Mesenchymal stem cell (in vitro differentiated cells and primary cell): ENCODE data around the gene CDH4.

Source experiments
- DNase-seq: peaks from one replicate; pipeline ENCODE4 v3.0.0-alpha.2; 2013
- H2AFZ ChIP-seq: one replicate; pipeline ENCODE4 v1.6.1; 2013; ENCODE audit warnings: low read depth, mild to moderate bottlenecking, control low read depth, inconsistent platforms, low read length, moderate library complexity
- H2AK5ac ChIP-seq: 2 replicates; pipeline ENCODE4 v1.6.1; 2013; ENCODE audit warnings: low read length, moderate library complexity, mild to moderate bottlenecking, inconsistent platforms; ENCODE audit not compliant: severe bottlenecking
- H2BK120ac ChIP-seq: one replicate; pipeline ENCODE4 v1.6.1; 2013; ENCODE audit warnings: low read depth, mild to moderate bottlenecking, inconsistent platforms, low read length, moderate library complexity
- H2BK12ac ChIP-seq, 2 experiments: one replicate each; pipeline ENCODE4 v1.6.1; 2013; ENCODE audit warnings: inconsistent platforms in 2 of 2, low read length in 2 of 2, mild to moderate bottlenecking in 2 of 2, moderate library complexity in 2 of 2, control low read depth in 1 of 2
- H2BK15ac ChIP-seq: one replicate; pipeline ENCODE4 v1.6.1; 2013; ENCODE audit warnings: mild to moderate bottlenecking, low read depth, inconsistent platforms; ENCODE audit not compliant: poor library complexity, severe bottlenecking
- H2BK5ac ChIP-seq: 2 replicates; pipeline ENCODE4 v1.6.1; 2013; ENCODE audit warnings: low read depth, mild to moderate bottlenecking, low read length, control low read depth, inconsistent platforms; ENCODE audit not compliant: poor library complexity, severe bottlenecking
- H3K14ac ChIP-seq, 2 experiments: one replicate each; pipeline ENCODE4 v1.6.1; 2013; ENCODE audit warnings: inconsistent platforms in 2 of 2, low read length in 2 of 2, control low read depth in 1 of 2, mild to moderate bottlenecking in 1 of 2, moderate library complexity in 1 of 2
- H3K18ac ChIP-seq, 2 experiments: one replicate each; pipeline ENCODE4 v1.6.1; 2013; ENCODE audit warnings: inconsistent platforms in 2 of 2, low read length in 2 of 2, control low read depth in 1 of 2, low read depth in 1 of 2, mild to moderate bottlenecking in 1 of 2
- H3K23ac ChIP-seq, 2 experiments: one replicate each; pipeline ENCODE4 v1.6.1; 2013; ENCODE audit warnings: inconsistent platforms in 2 of 2, low read length in 2 of 2, mild to moderate bottlenecking in 2 of 2, moderate library complexity in 2 of 2, control low read depth in 1 of 2
- H3K27ac ChIP-seq: 2 replicates; pipeline ENCODE4 v1.5.1; 2013; ENCODE audit warnings: mild to moderate bottlenecking, moderate library complexity, low read length, control low read depth, inconsistent platforms; ENCODE audit not compliant: poor library complexity, severe bottlenecking
- H3K27me3 ChIP-seq, 2 experiments: 2 replicates each; pipeline versions ENCODE4 v1.6.1 to v1.7.0; 2013; ENCODE audit warnings: low read length in 2 of 2, mild to moderate bottlenecking in 2 of 2, moderate library complexity in 2 of 2, control low read depth in 1 of 2, inconsistent platforms in 1 of 2; ENCODE audit not compliant: control insufficient read depth in 1 of 2, insufficient read depth in 1 of 2
- H3K36me3 ChIP-seq, 2 experiments: 2 replicates each; pipeline versions ENCODE4 v1.6.1 to v1.7.0; 2013; ENCODE audit warnings: low read length in 2 of 2, control low read depth in 1 of 2, inconsistent platforms in 1 of 2, low read depth in 1 of 2, mild to moderate bottlenecking in 1 of 2; ENCODE audit not compliant: insufficient read depth in 2 of 2, control insufficient read depth in 1 of 2
- H3K4ac ChIP-seq, 2 experiments: one replicate each; pipeline ENCODE4 v1.6.1; 2013; ENCODE audit warnings: inconsistent platforms in 2 of 2, low read length in 2 of 2, mild to moderate bottlenecking in 2 of 2, moderate library complexity in 2 of 2, control low read depth in 1 of 2, low read depth in 1 of 2
- H3K4me1 ChIP-seq: 2 replicates; pipeline ENCODE4 v1.6.1; 2013; ENCODE audit warnings: low read depth, low read length, control low read depth; ENCODE audit not compliant: control insufficient read depth, insufficient read depth
- H3K4me2 ChIP-seq: 2 replicates; pipeline ENCODE4 v1.6.1; 2013; ENCODE audit warnings: low read length, mild to moderate bottlenecking, inconsistent platforms; ENCODE audit not compliant: poor library complexity, severe bottlenecking
- H3K4me3 ChIP-seq, 2 experiments: 2 replicates each; pipeline versions ENCODE4 v1.5.1 to v1.7.0; 2013; ENCODE audit warnings: low read length in 2 of 2, mild to moderate bottlenecking in 2 of 2, control low read depth in 1 of 2, low read depth in 1 of 2; ENCODE audit not compliant: insufficient read depth in 1 of 2
- H3K79me1 ChIP-seq: replicated peaks from 2 replicates; pipeline ENCODE4 v1.6.1; 2013; ENCODE audit warnings: mild to moderate bottlenecking, control low read depth, low read length, inconsistent platforms; ENCODE audit not compliant: poor library complexity, severe bottlenecking
- H3K9ac ChIP-seq: 2 replicates; pipeline ENCODE4 v1.7.0; 2013; ENCODE audit warnings: mild to moderate bottlenecking, low read length, moderate library complexity
- H3K9me3 ChIP-seq: 2 replicates; pipeline ENCODE4 v1.7.0; 2013; ENCODE audit warnings: mild to moderate bottlenecking, low read length; ENCODE audit not compliant: control insufficient read depth
- H4K8ac ChIP-seq: one replicate; pipeline ENCODE4 v1.6.1; 2013; ENCODE audit warnings: inconsistent platforms, mild to moderate bottlenecking, low read length, moderate library complexity
- H4K91ac ChIP-seq: one replicate; pipeline ENCODE4 v1.6.1; 2013; ENCODE audit warnings: mild to moderate bottlenecking, low read length, inconsistent platforms
- WGBS: methylation state at CpG from one replicate; pipeline ENCODE4 v1.1.7; 2013; ENCODE audit warnings: mixed read lengths; 5-methylcytosine and 5-hydroxymethylcytosine counted together

Gene CDH4

GRCh38 chr20:61850457-61850856, 598.4 kb downstream of the CDH4 start:
- WGBS = 89% methylated on average over 14 of the region's 14 CpGs
- no peak overlapping the region for H2AFZ ChIP-seq
- no peaks in the 10 kb centered on the region for H3K36me3 ChIP-seq
- peaks cover 0 to 26% of the 10 kb centered on the region in 2 experiments for H3K27me3 ChIP-seq
- no peak overlapping the region for H3K4me3 ChIP-seq
- no peak overlapping the region for H3K4ac ChIP-seq
- no peak overlapping the region for H3K23ac ChIP-seq
- H2AK5ac ChIP-seq = no peak overlapping the region
- no peak overlapping the region for H2BK120ac ChIP-seq
- no peak overlapping the region for H2BK5ac ChIP-seq
- H3K14ac ChIP-seq = no peak overlapping the region
- H3K18ac ChIP-seq = no peak overlapping the region
- no peak for DNase-seq
- H3K4me2 ChIP-seq = no peak overlapping the region
- H3K9ac ChIP-seq = no peak overlapping the region
- no peak overlapping the region for H4K91ac ChIP-seq
- no peak overlapping the region for H3K27ac ChIP-seq
- H2BK15ac ChIP-seq = no peak overlapping the region
- H2BK12ac ChIP-seq = no peak overlapping the region
- H3K9me3 ChIP-seq = no peaks in the 10 kb centered on the region
- H3K79me1 ChIP-seq = no peaks in the 10 kb centered on the region
- H4K8ac ChIP-seq = no peak overlapping the region
- peaks cover 3% of the 10 kb centered on the region for H3K4me1 ChIP-seq

DNA sequence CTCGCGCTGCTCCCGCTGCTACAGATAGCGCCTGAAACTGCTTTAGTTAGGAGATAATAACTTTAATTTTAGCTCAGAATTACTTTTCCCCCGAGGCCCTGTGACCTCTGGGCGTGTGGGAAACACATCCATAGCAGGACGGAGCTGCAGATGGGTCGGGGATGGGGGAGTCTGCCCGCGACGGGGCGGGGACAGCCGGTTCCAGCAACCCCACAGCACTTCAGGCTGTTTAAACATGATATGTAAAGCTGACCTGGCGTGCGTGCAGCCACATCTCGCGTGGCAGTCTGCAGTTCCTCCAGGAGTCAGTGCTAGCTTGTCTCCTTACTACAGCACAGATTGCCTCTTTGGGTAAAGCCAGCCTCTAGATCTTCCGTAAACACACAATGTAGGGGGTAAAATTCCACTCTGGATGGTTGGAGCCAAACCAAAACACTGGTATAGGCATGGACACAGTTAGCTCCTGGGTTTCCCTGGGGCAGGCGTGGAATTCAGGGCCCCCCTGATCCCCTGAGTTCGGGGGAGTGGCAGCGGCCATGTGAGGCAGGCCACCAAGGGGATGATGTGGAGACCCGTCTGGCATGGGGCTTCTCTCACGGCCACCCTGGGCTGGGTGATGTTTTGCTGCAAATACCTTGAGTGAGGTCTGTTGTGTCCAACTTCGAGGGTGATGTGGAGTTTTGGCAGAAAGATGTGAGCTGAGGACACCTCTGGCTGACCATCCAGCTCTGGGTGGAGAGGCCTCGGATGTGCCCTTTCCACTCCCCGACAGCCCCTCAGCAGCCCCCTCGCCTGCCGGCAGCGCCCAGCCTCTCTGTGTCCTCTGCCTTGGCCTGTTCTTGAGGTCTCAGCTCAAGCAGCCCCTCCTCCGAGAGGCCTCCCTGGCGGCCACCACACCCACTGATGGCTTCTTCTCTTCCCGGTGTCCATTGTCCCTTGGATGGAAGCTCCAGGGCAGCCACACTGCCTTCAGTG, 599.2 kb downstream of the CDH4 start:
- no peak overlapping the region for H3K14ac ChIP-seq
- WGBS = 90% methylated on average over 30 of the region's 32 CpGs
- no peak overlapping the region for H2BK5ac ChIP-seq
- H3K9me3 ChIP-seq = no peaks in the 10 kb centered on the region
- peak overlapping the region in 1 of 2 experiments; percentile 38 for H3K23ac ChIP-seq
- no peak overlapping the region for H3K18ac ChIP-seq
- no peaks in the 10 kb centered on the region for H3K36me3 ChIP-seq
- peaks cover 8% of the 10 kb centered on the region for H3K4me1 ChIP-seq
- no peak overlapping the region for H2BK15ac ChIP-seq
- no peak overlapping the region for H3K4me3 ChIP-seq
- no peak overlapping the region for H3K9ac ChIP-seq
- no peak overlapping the region for H3K27ac ChIP-seq
- no peak for DNase-seq
- H3K4me2 ChIP-seq = no peak overlapping the region
- no peak overlapping the region for H4K91ac ChIP-seq
- H2BK120ac ChIP-seq = no peak overlapping the region
- no peak overlapping the region for H2AFZ ChIP-seq
- H3K4ac ChIP-seq = no peak overlapping the region
- H2AK5ac ChIP-seq = no peak overlapping the region
- peaks cover 0 to 26% of the 10 kb centered on the region in 2 experiments for H3K27me3 ChIP-seq
- H3K79me1 ChIP-seq = no peaks in the 10 kb centered on the region
- no peak overlapping the region for H2BK12ac ChIP-seq
- H4K8ac ChIP-seq = no peak overlapping the region

GRCh38 chr20:61852268-61853072, 600.4 kb downstream of the CDH4 start:
- peaks cover 11% of the 10 kb centered on the region for H3K4me1 ChIP-seq
- H3K18ac ChIP-seq = no peak overlapping the region
- H3K9me3 ChIP-seq = no peaks in the 10 kb centered on the region
- peaks cover 0 to 26% of the 10 kb centered on the region in 2 experiments for H3K27me3 ChIP-seq
- no peak overlapping the region for H2BK12ac ChIP-seq
- no peak overlapping the region for H3K4ac ChIP-seq
- DNase-seq = no peak
- H3K9ac ChIP-seq = no peak overlapping the region
- no peak overlapping the region for H3K23ac ChIP-seq
- H3K14ac ChIP-seq = no peak overlapping the region
- no peak overlapping the region for H4K8ac ChIP-seq
- H3K36me3 ChIP-seq = no peaks in the 10 kb centered on the region
- 92% methylated on average over 29 of the region's 29 CpGs for WGBS
- no peak overlapping the region for H3K27ac ChIP-seq
- H2BK15ac ChIP-seq = no peak overlapping the region
- no peak overlapping the region for H2BK5ac ChIP-seq
- H2AK5ac ChIP-seq = no peak overlapping the region
- H4K91ac ChIP-seq = no peak overlapping the region
- H2BK120ac ChIP-seq = no peak overlapping the region
- no peak overlapping the region for H3K4me3 ChIP-seq
- H3K79me1 ChIP-seq = no peaks in the 10 kb centered on the region
- H3K4me2 ChIP-seq = no peak overlapping the region
- H2AFZ ChIP-seq = no peak overlapping the region
